ENCODE results near the gene FOXP1.

GRCh38 chr3:71315431-71315830, 268.1 kb downstream of the FOXP1 start:
- TF ChIP-seq CTCF (IDR thresholded peaks at IDR 0.05) (no peak), EZH2 (IDR thresholded peaks at IDR 0.05) (no peak), EZH2phosphoT487 (IDR thresholded peaks at IDR 0.05) (no peak)

Measured in neural progenitor cell (in vitro differentiated cells).